K562 (cell line): ENCODE measurements around the gene ZMYM1. TPM values are rescaled to one million over a fixed set of nuclear protein-coding genes. Genes with fewer than 3 reads are reported as not detected.
A peak's percentile ranks its signal among the peaks of the same experiment; 100 is the strongest.

ENCODE experiments used
- KLF1 ChIP-seq: fragments of 450-650 bp; IDR thresholded peaks from 2 replicates; pipeline ENCODE4 v1.6.1; 2016; ENCODE audit warnings: missing genetic modification characterization, missing compliant biosample characterization
- NCOA2 ChIP-seq, 2 experiments: fragments of 450-650 bp; IDR thresholded peaks; 2 replicates each; pipeline ENCODE4 v1.6.1; 2018; ENCODE audit warnings: mild to moderate bottlenecking in 2 of 2, moderate library complexity in 1 of 2; ENCODE audit not compliant: partially characterized antibody in 2 of 2
- OTX1 ChIP-seq: fragments of 450-650 bp; formaldehyde crosslinking; IDR thresholded peaks from 2 replicates; pipeline ENCODE4 v1.4.0; 2022; ENCODE audit warnings: mild to moderate bottlenecking
- PHTF2 ChIP-seq: fragments of 250-450 bp; sonication (Bioruptor Pico); IDR thresholded peaks from 2 replicates; pipeline ENCODE4 v1.5.0; 2021; ENCODE audit warnings: mild to moderate bottlenecking
- ZNF274 ChIP-seq: IDR thresholded peaks from 2 replicates; pipeline ENCODE4 v1.6.1; 2011; ENCODE audit warnings: low read depth, mild to moderate bottlenecking, low read length, moderate library complexity, borderline replicate concordance
- ZNF778 ChIP-seq: fragments of 450-650 bp; formaldehyde crosslinking; IDR thresholded peaks from 2 replicates; pipeline ENCODE4 v1.4.0; 2020; ENCODE audit warnings: mild to moderate bottlenecking, moderate library complexity
- polyA plus RNA-seq, 8 experiments: library from polyadenylated mRNA; depleted of rRNA in 4 of 8; stranded (reverse) in 5 of 8; unstranded in 3 of 8; fragments of >200 nt; fragmentation: Nextera tagmentation in 2 of 8; fragmentation: Illumina TruSeq in 1 of 8; extraction: Ambion mirVana in 2 of 8; extraction: Trizol in 1 of 8; gene quantifications; 2 replicates each; pipeline versions ENCODE4 v1.2.1 to v1.2.3, GENCODE V29; 2011 to 2014; ENCODE audit warnings: inconsistent platforms in 1 of 8, missing spikeins in 1 of 8
- total RNA-seq, 7 experiments: library from RNA; depleted of rRNA in 6 of 7; stranded (reverse); fragments of >200 nt in 6 of 7; fragmentation: Illumina TruSeq in 2 of 7; extraction: Trizol in 2 of 7; gene quantifications; 2 replicates each; pipeline versions ENCODE4 v1.2.1 to v1.2.3, GENCODE V29; 2011 to 2021; ENCODE audit warnings: low replicate concordance in 1 of 7
- TF ChIP-seq, protein P1 (sequence below), 2 experiments: fragments of 450-650 bp; IDR thresholded peaks; 2 replicates each; pipeline ENCODE4 v1.6.1; 2018; ENCODE audit warnings: mild to moderate bottlenecking in 2 of 2, low read depth in 1 of 2; ENCODE audit not compliant: partially characterized antibody in 2 of 2
- TF ChIP-seq, protein P2 (sequence below): fragments of 250-450 bp; sonication (Bioruptor Pico); IDR thresholded peaks from 2 replicates; pipeline ENCODE4 v1.5.0; 2021; ENCODE audit warnings: mild to moderate bottlenecking, borderline replicate concordance
- TF ChIP-seq, protein P3 (sequence below): sonication (generic); formaldehyde crosslinking; IDR thresholded peaks from 2 replicates; pipeline ENCODE4 v1.8.1; 2023; ENCODE audit warnings: missing genetic modification reagents, mild to moderate bottlenecking, borderline replicate concordance
- TF ChIP-seq, protein P4 (sequence below), 3 experiments: fragments of 200-800 bp in 1 of 3; fragments of 250-450 bp in 1 of 3; fragments of 450-650 bp in 1 of 3; sonication (Bioruptor Pico) in 1 of 3; sonication (Bioruptor generic) in 1 of 3; formaldehyde crosslinking in 1 of 3; IDR thresholded peaks; 2 replicates each; pipeline versions ENCODE4 v1.6.1 to v1.8.0; 2016 to 2022; ENCODE audit warnings: mild to moderate bottlenecking in 2 of 3, missing genetic modification characterization in 2 of 3, missing compliant biosample characterization in 1 of 3, moderate library complexity in 1 of 3

The ZMYM1 gene
- total and polyA plus RNA-seq, 9 of the 15 experiments (the other 6 are each of a cell fraction or from before 2014, with no cell fraction given): 7.5 to 25.4 (median 15.8) TPM

DNA sequence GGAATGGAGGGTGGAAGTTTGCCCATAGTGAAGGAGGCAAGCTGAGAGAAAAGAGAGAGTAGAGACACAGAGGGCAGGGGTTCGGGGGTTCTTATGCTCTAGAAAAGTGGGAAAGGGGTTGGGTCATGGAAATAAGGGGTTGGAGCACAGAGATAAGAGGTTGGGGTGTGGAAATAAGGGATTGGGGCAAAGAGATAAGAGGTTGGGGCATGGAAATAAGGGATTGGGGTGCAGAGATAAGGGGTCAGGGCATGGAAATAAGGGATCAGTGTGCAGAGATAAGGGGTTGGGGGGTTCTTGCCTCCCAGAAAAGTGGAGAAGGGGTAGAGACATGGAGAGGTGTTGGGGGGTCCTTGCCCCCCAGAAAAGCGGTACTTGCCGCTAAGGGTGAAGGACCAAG, 57.6 kb downstream of the ZMYM1 start (continued):
- TF ChIP-seq, protein P1, sequence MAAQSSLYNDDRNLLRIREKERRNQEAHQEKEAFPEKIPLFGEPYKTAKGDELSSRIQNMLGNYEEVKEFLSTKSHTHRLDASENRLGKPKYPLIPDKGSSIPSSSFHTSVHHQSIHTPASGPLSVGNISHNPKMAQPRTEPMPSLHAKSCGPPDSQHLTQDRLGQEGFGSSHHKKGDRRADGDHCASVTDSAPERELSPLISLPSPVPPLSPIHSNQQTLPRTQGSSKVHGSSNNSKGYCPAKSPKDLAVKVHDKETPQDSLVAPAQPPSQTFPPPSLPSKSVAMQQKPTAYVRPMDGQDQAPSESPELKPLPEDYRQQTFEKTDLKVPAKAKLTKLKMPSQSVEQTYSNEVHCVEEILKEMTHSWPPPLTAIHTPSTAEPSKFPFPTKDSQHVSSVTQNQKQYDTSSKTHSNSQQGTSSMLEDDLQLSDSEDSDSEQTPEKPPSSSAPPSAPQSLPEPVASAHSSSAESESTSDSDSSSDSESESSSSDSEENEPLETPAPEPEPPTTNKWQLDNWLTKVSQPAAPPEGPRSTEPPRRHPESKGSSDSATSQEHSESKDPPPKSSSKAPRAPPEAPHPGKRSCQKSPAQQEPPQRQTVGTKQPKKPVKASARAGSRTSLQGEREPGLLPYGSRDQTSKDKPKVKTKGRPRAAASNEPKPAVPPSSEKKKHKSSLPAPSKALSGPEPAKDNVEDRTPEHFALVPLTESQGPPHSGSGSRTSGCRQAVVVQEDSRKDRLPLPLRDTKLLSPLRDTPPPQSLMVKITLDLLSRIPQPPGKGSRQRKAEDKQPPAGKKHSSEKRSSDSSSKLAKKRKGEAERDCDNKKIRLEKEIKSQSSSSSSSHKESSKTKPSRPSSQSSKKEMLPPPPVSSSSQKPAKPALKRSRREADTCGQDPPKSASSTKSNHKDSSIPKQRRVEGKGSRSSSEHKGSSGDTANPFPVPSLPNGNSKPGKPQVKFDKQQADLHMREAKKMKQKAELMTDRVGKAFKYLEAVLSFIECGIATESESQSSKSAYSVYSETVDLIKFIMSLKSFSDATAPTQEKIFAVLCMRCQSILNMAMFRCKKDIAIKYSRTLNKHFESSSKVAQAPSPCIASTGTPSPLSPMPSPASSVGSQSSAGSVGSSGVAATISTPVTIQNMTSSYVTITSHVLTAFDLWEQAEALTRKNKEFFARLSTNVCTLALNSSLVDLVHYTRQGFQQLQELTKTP (IDR thresholded peaks at IDR 0.05; ENCODE audit: low read depth in 1 of 2, partially characterized antibody in 2 of 2): peak in 1 of 2 experiments; percentile 86
- peak; percentile 98 for TF ChIP-seq OTX1 (CRISPR knock-in tag)
- TF ChIP-seq KLF1 (tag): no peak
- peak; percentile 59; the same call in 1 of the 2 replicates for TF ChIP-seq PHTF2 (CRISPR knock-in tag)
- TF ChIP-seq, protein P2, sequence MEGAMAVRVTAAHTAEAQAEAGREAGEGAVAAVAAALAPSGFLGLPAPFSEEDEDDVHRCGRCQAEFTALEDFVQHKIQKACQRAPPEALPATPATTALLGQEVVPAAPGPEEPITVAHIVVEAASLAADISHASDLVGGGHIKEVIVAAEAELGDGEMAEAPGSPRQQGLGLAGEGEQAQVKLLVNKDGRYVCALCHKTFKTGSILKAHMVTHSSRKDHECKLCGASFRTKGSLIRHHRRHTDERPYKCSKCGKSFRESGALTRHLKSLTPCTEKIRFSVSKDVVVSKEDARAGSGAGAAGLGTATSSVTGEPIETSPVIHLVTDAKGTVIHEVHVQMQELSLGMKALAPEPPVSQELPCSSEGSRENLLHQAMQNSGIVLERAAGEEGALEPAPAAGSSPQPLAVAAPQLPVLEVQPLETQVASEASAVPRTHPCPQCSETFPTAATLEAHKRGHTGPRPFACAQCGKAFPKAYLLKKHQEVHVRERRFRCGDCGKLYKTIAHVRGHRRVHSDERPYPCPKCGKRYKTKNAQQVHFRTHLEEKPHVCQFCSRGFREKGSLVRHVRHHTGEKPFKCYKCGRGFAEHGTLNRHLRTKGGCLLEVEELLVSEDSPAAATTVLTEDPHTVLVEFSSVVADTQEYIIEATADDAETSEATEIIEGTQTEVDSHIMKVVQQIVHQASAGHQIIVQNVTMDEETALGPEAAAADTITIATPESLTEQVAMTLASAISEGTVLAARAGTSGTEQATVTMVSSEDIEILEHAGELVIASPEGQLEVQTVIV (CRISPR knock-in tag): no peak
- TF ChIP-seq, protein P3, sequence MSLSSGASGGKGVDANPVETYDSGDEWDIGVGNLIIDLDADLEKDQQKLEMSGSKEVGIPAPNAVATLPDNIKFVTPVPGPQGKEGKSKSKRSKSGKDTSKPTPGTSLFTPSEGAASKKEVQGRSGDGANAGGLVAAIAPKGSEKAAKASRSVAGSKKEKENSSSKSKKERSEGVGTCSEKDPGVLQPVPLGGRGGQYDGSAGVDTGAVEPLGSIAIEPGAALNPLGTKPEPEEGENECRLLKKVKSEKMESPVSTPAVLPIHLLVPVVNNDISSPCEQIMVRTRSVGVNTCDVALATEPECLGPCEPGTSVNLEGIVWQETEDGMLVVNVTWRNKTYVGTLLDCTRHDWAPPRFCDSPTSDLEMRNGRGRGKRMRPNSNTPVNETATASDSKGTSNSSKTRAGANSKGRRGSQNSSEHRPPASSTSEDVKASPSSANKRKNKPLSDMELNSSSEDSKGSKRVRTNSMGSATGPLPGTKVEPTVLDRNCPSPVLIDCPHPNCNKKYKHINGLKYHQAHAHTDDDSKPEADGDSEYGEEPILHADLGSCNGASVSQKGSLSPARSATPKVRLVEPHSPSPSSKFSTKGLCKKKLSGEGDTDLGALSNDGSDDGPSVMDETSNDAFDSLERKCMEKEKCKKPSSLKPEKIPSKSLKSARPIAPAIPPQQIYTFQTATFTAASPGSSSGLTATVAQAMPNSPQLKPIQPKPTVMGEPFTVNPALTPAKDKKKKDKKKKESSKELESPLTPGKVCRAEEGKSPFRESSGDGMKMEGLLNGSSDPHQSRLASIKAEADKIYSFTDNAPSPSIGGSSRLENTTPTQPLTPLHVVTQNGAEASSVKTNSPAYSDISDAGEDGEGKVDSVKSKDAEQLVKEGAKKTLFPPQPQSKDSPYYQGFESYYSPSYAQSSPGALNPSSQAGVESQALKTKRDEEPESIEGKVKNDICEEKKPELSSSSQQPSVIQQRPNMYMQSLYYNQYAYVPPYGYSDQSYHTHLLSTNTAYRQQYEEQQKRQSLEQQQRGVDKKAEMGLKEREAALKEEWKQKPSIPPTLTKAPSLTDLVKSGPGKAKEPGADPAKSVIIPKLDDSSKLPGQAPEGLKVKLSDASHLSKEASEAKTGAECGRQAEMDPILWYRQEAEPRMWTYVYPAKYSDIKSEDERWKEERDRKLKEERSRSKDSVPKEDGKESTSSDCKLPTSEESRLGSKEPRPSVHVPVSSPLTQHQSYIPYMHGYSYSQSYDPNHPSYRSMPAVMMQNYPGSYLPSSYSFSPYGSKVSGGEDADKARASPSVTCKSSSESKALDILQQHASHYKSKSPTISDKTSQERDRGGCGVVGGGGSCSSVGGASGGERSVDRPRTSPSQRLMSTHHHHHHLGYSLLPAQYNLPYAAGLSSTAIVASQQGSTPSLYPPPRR (CRISPR knock-in tag): no peak
- no peak for TF ChIP-seq ZNF778
- no peak for TF ChIP-seq ZNF274
- TF ChIP-seq, protein P4, sequence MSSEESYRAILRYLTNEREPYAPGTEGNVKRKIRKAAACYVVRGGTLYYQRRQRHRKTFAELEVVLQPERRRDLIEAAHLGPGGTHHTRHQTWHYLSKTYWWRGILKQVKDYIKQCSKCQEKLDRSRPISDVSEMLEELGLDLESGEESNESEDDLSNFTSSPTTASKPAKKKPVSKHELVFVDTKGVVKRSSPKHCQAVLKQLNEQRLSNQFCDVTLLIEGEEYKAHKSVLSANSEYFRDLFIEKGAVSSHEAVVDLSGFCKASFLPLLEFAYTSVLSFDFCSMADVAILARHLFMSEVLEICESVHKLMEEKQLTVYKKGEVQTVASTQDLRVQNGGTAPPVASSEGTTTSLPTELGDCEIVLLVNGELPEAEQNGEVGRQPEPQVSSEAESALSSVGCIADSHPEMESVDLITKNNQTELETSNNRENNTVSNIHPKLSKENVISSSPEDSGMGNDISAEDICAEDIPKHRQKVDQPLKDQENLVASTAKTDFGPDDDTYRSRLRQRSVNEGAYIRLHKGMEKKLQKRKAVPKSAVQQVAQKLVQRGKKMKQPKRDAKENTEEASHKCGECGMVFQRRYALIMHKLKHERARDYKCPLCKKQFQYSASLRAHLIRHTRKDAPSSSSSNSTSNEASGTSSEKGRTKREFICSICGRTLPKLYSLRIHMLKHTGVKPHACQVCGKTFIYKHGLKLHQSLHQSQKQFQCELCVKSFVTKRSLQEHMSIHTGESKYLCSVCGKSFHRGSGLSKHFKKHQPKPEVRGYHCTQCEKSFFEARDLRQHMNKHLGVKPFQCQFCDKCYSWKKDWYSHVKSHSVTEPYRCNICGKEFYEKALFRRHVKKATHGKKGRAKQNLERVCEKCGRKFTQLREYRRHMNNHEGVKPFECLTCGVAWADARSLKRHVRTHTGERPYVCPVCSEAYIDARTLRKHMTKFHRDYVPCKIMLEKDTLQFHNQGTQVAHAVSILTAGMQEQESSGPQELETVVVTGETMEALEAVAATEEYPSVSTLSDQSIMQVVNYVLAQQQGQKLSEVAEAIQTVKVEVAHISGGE (CRISPR knock-in tag; IDR thresholded peaks at IDR 0.05): no peak
- TF ChIP-seq NCOA2 (IDR thresholded peaks at IDR 0.05; ENCODE audit: partially characterized antibody in 2 of 2): peak; percentile 37 to 65
